ENCODE measurements around the gene NTM. TPM values are rescaled to one million over a fixed set of nuclear protein-coding genes. Genes with fewer than 3 reads are reported as not detected.

The NTM gene
- total and polyA plus RNA-seq, 2 experiments from 2014 or later = 1.1 to 1.7 TPM

GRCh38 chr11:131561972-131562371, 191.6 kb downstream of the NTM start:
- Histone ChIP-seq H3K4me1 (ENCODE audit: low read depth) (no peaks in the 10 kb centered on the region), H3K9me3 (ENCODE audit: low read depth) (no peaks in the 10 kb centered on the region), H3K27me3 (no peaks in the 10 kb centered on the region), H3K27ac (no peak overlapping the region), H3K4me3 (no peak overlapping the region), H3K36me3 (no peaks in the 10 kb centered on the region)
- no peak for TF ChIP-seq CTCF (IDR thresholded peaks at IDR 0.05; ENCODE audit: low read depth, low read length)
- no peak for DNase-seq (ENCODE audit: low read depth in 1 of 2, low spot score in 1 of 2)

- TF ChIP-seq CTCF (IDR thresholded peaks at IDR 0.05; ENCODE audit: low read depth, low read length) = no peak
- H3K27ac ChIP-seq = no peak overlapping the region
- H3K4me1 ChIP-seq (ENCODE audit: low read depth) = no peaks in the 10 kb centered on the region
- no peak overlapping the region for H3K4me3 ChIP-seq
- H3K27me3 ChIP-seq = no peaks in the 10 kb centered on the region
- H3K36me3 ChIP-seq = no peaks in the 10 kb centered on the region
- H3K9me3 ChIP-seq (ENCODE audit: low read depth) = no peaks in the 10 kb centered on the region
- DNase-seq (ENCODE audit: low read depth in 1 of 2, low spot score in 1 of 2) = no peak
These were observed 197.9 kb downstream of the NTM start for GRCh38 chr11:131568318-131568717.

GRCh38 chr11:131571571-131571970, 201.2 kb downstream of the NTM start:
- H3K9me3 ChIP-seq (ENCODE audit: low read depth) = no peaks in the 10 kb centered on the region

GRCh38 chr11:131572423-131572822, 202.0 kb downstream of the NTM start:
- Histone ChIP-seq H3K27me3 (peaks cover 10% of the 10 kb centered on the region), H3K9me3 (ENCODE audit: low read depth) (no peaks in the 10 kb centered on the region), H3K36me3 (no peaks in the 10 kb centered on the region), H3K27ac (no peak overlapping the region), H3K4me3 (no peak overlapping the region), H3K4me1 (ENCODE audit: low read depth) (no peaks in the 10 kb centered on the region)
- no peak for DNase-seq (ENCODE audit: low read depth in 1 of 2, low spot score in 1 of 2)
- no peak for TF ChIP-seq CTCF (IDR thresholded peaks at IDR 0.05; ENCODE audit: low read depth, low read length)

More at GRCh38 chr11:131571571-131571970, 201.2 kb downstream of the NTM start:
- no peak for TF ChIP-seq CTCF (IDR thresholded peaks at IDR 0.05; ENCODE audit: low read depth, low read length)
- Histone ChIP-seq H3K27me3 (peaks cover 6% of the 10 kb centered on the region), H3K4me3 (no peak overlapping the region), H3K4me1 (ENCODE audit: low read depth) (no peaks in the 10 kb centered on the region), H3K27ac (no peak overlapping the region), H3K36me3 (no peaks in the 10 kb centered on the region)
- DNase-seq (ENCODE audit: low read depth in 1 of 2, low spot score in 1 of 2) = no peak

- Histone ChIP-seq H3K4me1 (ENCODE audit: low read depth) (no peaks in the 10 kb centered on the region), H3K27ac (no peak overlapping the region), H3K4me3 (no peak overlapping the region), H3K9me3 (ENCODE audit: low read depth) (no peaks in the 10 kb centered on the region), H3K36me3 (no peaks in the 10 kb centered on the region), H3K27me3 (peaks cover 10% of the 10 kb centered on the region)
- DNase-seq (ENCODE audit: low read depth in 1 of 2, low spot score in 1 of 2) = peak; percentile 24 to 63
- TF ChIP-seq CTCF (IDR thresholded peaks at IDR 0.05; ENCODE audit: low read depth, low read length) = peak; percentile 54
These were observed 209.5 kb downstream of the NTM start for GRCh38 chr11:131579932-131580387.

GRCh38 chr11:131580476-131580875, 210.1 kb downstream of the NTM start:
- Histone ChIP-seq H3K4me3 (no peak overlapping the region), H3K4me1 (ENCODE audit: low read depth) (no peaks in the 10 kb centered on the region), H3K36me3 (no peaks in the 10 kb centered on the region), H3K27me3 (peaks cover 10% of the 10 kb centered on the region), H3K9me3 (ENCODE audit: low read depth) (no peaks in the 10 kb centered on the region), H3K27ac (no peak overlapping the region)
- DNase-seq (ENCODE audit: low read depth in 1 of 2, low spot score in 1 of 2) = no peak
- TF ChIP-seq CTCF (IDR thresholded peaks at IDR 0.05; ENCODE audit: low read depth, low read length) = no peak
